ENCODE results near the gene SMIM13. TPM values are rescaled to one million over a fixed set of nuclear protein-coding genes. Genes with fewer than 3 reads are reported as not detected.
A peak's percentile ranks its signal among the peaks of the same experiment; 100 is the strongest.
"Not testable (repeated sequence)": the region's sequence is repeated elsewhere in the genome, so short reads cannot be mapped to it uniquely, and the experiment has no call there.

SMIM13 gene
- total and polyA plus RNA-seq, 2 donors from 2014 or later, result 4.0 to 6.6 TPM

- FAIRE-seq (no peak), DNase-seq (no peak)
- Histone ChIP-seq H3K27ac (ENCODE audit: low read depth in 2 of 2, low read length in 2 of 2) (no peak within 1 kb of the TSS), H3K36me3 (ENCODE audit: control insufficient read depth in 2 of 3, insufficient read depth in 3 of 3, low read length in 3 of 3) (no peaks in the 10 kb centered on the region), H3K9ac (ENCODE audit: low read length in 3 of 3) (no peak within 1 kb of the TSS), H3K9me3 (ENCODE audit: control insufficient read depth in 2 of 3, insufficient read depth in 1 of 3, low read length in 3 of 3) (no peaks in the 10 kb centered on the region), H3K27me3 (ENCODE audit: control insufficient read depth, insufficient read depth, low read length) (no peaks in the 10 kb centered on the region), H3K4me1 (ENCODE audit: control insufficient read depth in 2 of 3, insufficient read depth in 2 of 3, low read depth in 1 of 3, low read length in 3 of 3) (peaks cover 0 to 7% (median 0%) of the 10 kb centered on the region in 3 donors), H3K4me3 (ENCODE audit: low read length in 3 of 3) (peak within 1 kb of the TSS in 2 of 3 donors; percentile 46 to 61)
- no peak for TF ChIP-seq CTCF (IDR thresholded peaks at IDR 0.05; ENCODE audit: borderline replicate concordance, extremely low read depth, insufficient read depth)
- intact Hi-C loops (cut with DNase I), result no loop called here
These were observed 17.5 kb downstream of the SMIM13 start, which contains the start of gene ERVFRD-1 for GRCh38 chr6:11110921-11111768. TSS of gene ERVFRD-1 (minus strand) at chr6:11111725. CDS start at chr6:11105310, 6,415 bp downstream.

- intact Hi-C loops (cut with DNase I), result no loop called here
- H3K27ac ChIP-seq (ENCODE audit: low read depth in 2 of 2, low read length in 2 of 2), result no peak overlapping the region
- H3K9me3 ChIP-seq (ENCODE audit: control insufficient read depth in 2 of 3, insufficient read depth in 1 of 3, low read length in 3 of 3), result no peaks in the 10 kb centered on the region
- TF ChIP-seq CTCF (IDR thresholded peaks at IDR 0.05; ENCODE audit: borderline replicate concordance, extremely low read depth, insufficient read depth), result no peak
- DNase-seq (peak in 1 of 5 donors; percentile 24), FAIRE-seq (no peak)
- no peaks in the 10 kb centered on the region for H3K27me3 ChIP-seq (ENCODE audit: control insufficient read depth, insufficient read depth, low read length)
- no peaks in the 10 kb centered on the region for H3K36me3 ChIP-seq (ENCODE audit: control insufficient read depth in 2 of 3, insufficient read depth in 3 of 3, low read length in 3 of 3)
- H3K4me1 ChIP-seq (ENCODE audit: control insufficient read depth in 2 of 3, insufficient read depth in 2 of 3, low read depth in 1 of 3, low read length in 3 of 3), result peaks cover 0 to 7% (median 0%) of the 10 kb centered on the region in 3 donors
- H3K4me3 ChIP-seq (ENCODE audit: low read length in 3 of 3), result peak overlapping the region in 2 of 3 donors; percentile 46 to 61
- no peak overlapping the region for H3K9ac ChIP-seq (ENCODE audit: low read length in 3 of 3)
These were observed 18.3 kb downstream of the SMIM13 start for GRCh38 chr6:11111769-11112437.

- DNase-seq, result no peak
- H3K36me3 ChIP-seq (ENCODE audit: control insufficient read depth in 2 of 3, insufficient read depth in 3 of 3, low read length in 3 of 3), result no peaks in the 10 kb centered on the region
- FAIRE-seq, result peak; percentile 11
- H3K9ac ChIP-seq (ENCODE audit: low read length in 3 of 3), result no peak overlapping the region
- no peak overlapping the region for H3K4me3 ChIP-seq (ENCODE audit: low read length in 3 of 3)
- no peak overlapping the region for H3K27ac ChIP-seq (ENCODE audit: low read depth in 2 of 2, low read length in 2 of 2)
- H3K27me3 ChIP-seq (ENCODE audit: control insufficient read depth, insufficient read depth, low read length), result no peaks in the 10 kb centered on the region
- intact Hi-C loops (cut with DNase I), result no loop called here
- no peak for TF ChIP-seq CTCF (IDR thresholded peaks at IDR 0.05; ENCODE audit: borderline replicate concordance, extremely low read depth, insufficient read depth)
- no peaks in the 10 kb centered on the region for H3K9me3 ChIP-seq (ENCODE audit: control insufficient read depth in 2 of 3, insufficient read depth in 1 of 3, low read length in 3 of 3)
- peaks cover 0 to 7% (median 0%) of the 10 kb centered on the region in 3 donors for H3K4me1 ChIP-seq (ENCODE audit: control insufficient read depth in 2 of 3, insufficient read depth in 2 of 3, low read depth in 1 of 3, low read length in 3 of 3)
These were observed 19.4 kb downstream of the SMIM13 start for GRCh38 chr6:11113038-11113437.

- H3K27ac ChIP-seq (ENCODE audit: low read depth in 2 of 2, low read length in 2 of 2); H3K4me3 ChIP-seq (ENCODE audit: low read length in 3 of 3); DNase-seq; FAIRE-seq; H3K9ac ChIP-seq (ENCODE audit: low read length in 3 of 3); H3K4me1 ChIP-seq (ENCODE audit: control insufficient read depth in 2 of 3, insufficient read depth in 2 of 3, low read depth in 1 of 3, low read length in 3 of 3); H3K9me3 ChIP-seq (ENCODE audit: control insufficient read depth in 2 of 3, insufficient read depth in 1 of 3, low read length in 3 of 3); H3K36me3 ChIP-seq (ENCODE audit: control insufficient read depth in 2 of 3, insufficient read depth in 3 of 3, low read length in 3 of 3); H3K27me3 ChIP-seq (ENCODE audit: control insufficient read depth, insufficient read depth, low read length); intact Hi-C loops (cut with DNase I): not testable (repeated sequence)
These were observed 22.3 kb downstream of the SMIM13 start for GRCh38 chr6:11115808-11116536.

All from kidney (tissue), 14 donors.